Ovary (tissue), 9 donors: Measurements from ENCODE around the gene COL5A2. TPM values are rescaled to one million over a fixed set of nuclear protein-coding genes. Genes with fewer than 3 reads are reported as not detected.

Source experiments
- DNase-seq, 5 donors: peaks; one replicate each; pipeline ENCODE4 v3.0.0-alpha.2; 2019 to 2020
- H3K27ac ChIP-seq, 2 donors: fragments of 200-600 bp; one replicate each; pipeline versions ENCODE4 v1.5.1 to v1.8.0; 2019 to 2022
- H3K27me3 ChIP-seq: fragments of 200-600 bp; one replicate; pipeline ENCODE4 v1.8.0; 2022
- H3K36me3 ChIP-seq: fragments of 200-600 bp; sonication (generic); one replicate; pipeline ENCODE4 v1.5.1; 2019
- H3K4me1 ChIP-seq: one replicate; pipeline ENCODE4 v1.8.1; 2013; ENCODE audit warnings: mild to moderate bottlenecking, moderate library complexity; ENCODE audit not compliant: insufficient read depth
- H3K4me3 ChIP-seq: fragments of 200-600 bp; sonication (generic); one replicate; pipeline ENCODE4 v1.5.1; 2017
- H3K9me3 ChIP-seq, 2 donors: fragments of 200-600 bp in 1 of 2; sonication (generic) in 1 of 2; one replicate each; pipeline versions ENCODE4 v1.5.1 to v1.8.1; 2013 to 2019; ENCODE audit warnings: mild to moderate bottlenecking in 1 of 2, moderate library complexity in 1 of 2
- CTCF ChIP-seq, 3 donors: fragments of 450-650 bp in 2 of 3; fragments of 200-600 bp in 1 of 3; IDR thresholded peaks; one replicate each; pipeline versions ENCODE4 v1.5.1 to v1.8.0; 2016 to 2022; ENCODE audit warnings: antibody characterized with exemption in 3 of 3, mild to moderate bottlenecking in 1 of 3
- EP300 ChIP-seq: sonication (generic); formaldehyde crosslinking; IDR thresholded peaks from one replicate; pipeline ENCODE4 v1.6.1; 2017; ENCODE audit warnings: antibody characterized with exemption
- POLR2A ChIP-seq: fragments of 450-650 bp; IDR thresholded peaks from one replicate; pipeline ENCODE4 v1.6.1; 2017; ENCODE audit warnings: antibody characterized with exemption, mild to moderate bottlenecking, moderate library complexity
- WGBS, 3 donors: extraction: QIAGEN DNeasy Blood & Tissue Kit in 1 of 3; methylation state at CpG; one replicate each; pipeline versions ENCODE4 v1.1.5 to v1.1.7; 2013 to 2017; 5-methylcytosine and 5-hydroxymethylcytosine counted together
- intact Hi-C, 4 donors: fragments of 100-400 bp; cut with DNase I; formaldehyde crosslinking; loops; one replicate each; pipeline versions ENCODE4 v1.11.0 to v1.15.1; 2022 to 2023
- polyA plus RNA-seq, 2 donors: library from polyadenylated mRNA; stranded (reverse); fragments of 200-250 nt in 1 of 2; fragments of 350-450 nt in 1 of 2; fragmentation: Illumina TruSeq in 1 of 2; extraction: RNeasy Lipid Tissue Mini Kit (QIAGEN cat#74804) in 1 of 2; gene quantifications; one replicate each; pipeline ENCODE4 v1.2.3, GENCODE V29; 2013 to 2014
- total RNA-seq, 7 donors: library from RNA; depleted of rRNA in 2 of 7; stranded (reverse); fragments of >200 nt in 2 of 7; fragmentation: NEBNext Ultra II Directional in 3 of 7; extraction: Animal tissue kit (Norgen Biotek cat#: 25700) in 3 of 7; gene quantifications; one replicate each; pipeline versions ENCODE4 v1.1.0 to v1.2.4, GENCODE V29; 2016 to 2023
- donor health status: DM: no; HTN: no; CAD: no; lungs with moderate emphysema.
- donor health status: DM: no; HTN: no; CAD: no.
- donor health status: Bipolar disorder and iron deficiency.
- donor health status: DM: yes; HTN: yes; CAD: no.
- donor health status: DM: no; HTN: no; CAD: no.
- donor health status: DM: yes; HTN: yes; CAD: no.

The COL5A2 gene
- total and polyA plus RNA-seq, 9 donors, result 25.2 to 46.8 (median 31.7) TPM

DNA sequence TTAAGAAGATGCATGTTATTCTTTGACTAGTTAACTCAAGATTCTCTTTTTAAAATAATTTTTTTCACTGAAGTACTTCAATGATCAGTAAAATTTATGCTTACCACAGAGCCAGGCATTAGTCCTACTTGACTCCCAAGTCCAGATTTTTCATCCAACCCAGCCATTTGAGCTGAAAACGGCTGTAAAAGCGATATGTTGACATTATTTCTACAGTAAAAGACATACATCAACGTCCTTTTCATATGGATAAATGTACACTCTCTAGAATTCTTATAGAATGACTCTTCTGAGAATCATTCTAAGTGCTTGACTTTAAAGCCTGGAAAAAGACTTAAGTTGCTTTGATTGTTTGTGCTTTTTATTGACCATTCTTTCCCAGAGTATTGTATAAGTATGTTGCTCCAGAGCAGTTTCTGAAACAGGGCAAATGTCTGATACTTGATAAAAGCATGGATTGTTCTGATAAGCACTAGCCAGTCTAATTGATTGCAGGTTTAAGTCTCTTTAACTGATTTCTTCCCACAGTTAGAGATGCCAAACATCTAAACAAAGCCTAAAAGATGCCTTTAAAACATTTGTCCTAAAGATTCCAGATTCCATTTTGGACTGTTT lies 90.9 kb downstream of the COL5A2 start:
- H3K27ac ChIP-seq, result no peak overlapping the region
- intact Hi-C loops, result no loop called here
- no peak for DNase-seq
- H3K4me1 ChIP-seq, result no peaks in the 10 kb centered on the region
- WGBS, 3 donors, result 42 to 67% (median 59%) methylated on average over 3 of the region's 3 CpGs
- H3K36me3 ChIP-seq, result no peaks in the 10 kb centered on the region
- no peak overlapping the region for H3K4me3 ChIP-seq
- H3K27me3 ChIP-seq, result no peaks in the 10 kb centered on the region
- no peak for TF ChIP-seq EP300
- no peaks in the 10 kb centered on the region for H3K9me3 ChIP-seq

DNA sequence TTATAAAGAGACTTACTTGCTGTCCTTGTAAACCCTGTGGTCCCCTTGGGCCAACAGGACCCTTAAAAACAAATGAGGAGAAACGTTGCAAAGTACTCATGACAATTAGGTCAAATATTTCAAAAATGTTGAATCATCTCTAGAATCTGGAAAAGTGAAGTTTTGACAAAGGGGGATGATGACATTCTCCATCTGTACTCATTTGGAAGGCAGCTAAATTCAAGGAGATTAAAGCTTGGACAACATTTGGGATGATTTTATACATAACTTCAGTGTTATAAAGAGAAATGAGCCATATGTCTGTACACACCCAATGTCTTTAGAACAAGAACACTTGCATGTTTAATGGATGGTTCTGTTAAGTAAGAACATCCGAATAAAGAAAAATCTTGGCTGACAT lies 92.9 kb downstream of the COL5A2 start:
- H3K27ac ChIP-seq, result no peak overlapping the region
- no peak overlapping the region for H3K4me3 ChIP-seq
- H3K36me3 ChIP-seq, result no peaks in the 10 kb centered on the region
- WGBS, 3 donors, result 26 to 35% (median 31%) methylated on average over 2 of the region's 2 CpGs
- intact Hi-C loops, result no loop called here
- TF ChIP-seq CTCF (IDR thresholded peaks at IDR 0.05), result no peak
- H3K9me3 ChIP-seq, result no peaks in the 10 kb centered on the region
- no peaks in the 10 kb centered on the region for H3K27me3 ChIP-seq
- DNase-seq, result no peak
- peaks cover 1% of the 10 kb centered on the region for H3K4me1 ChIP-seq

DNA sequence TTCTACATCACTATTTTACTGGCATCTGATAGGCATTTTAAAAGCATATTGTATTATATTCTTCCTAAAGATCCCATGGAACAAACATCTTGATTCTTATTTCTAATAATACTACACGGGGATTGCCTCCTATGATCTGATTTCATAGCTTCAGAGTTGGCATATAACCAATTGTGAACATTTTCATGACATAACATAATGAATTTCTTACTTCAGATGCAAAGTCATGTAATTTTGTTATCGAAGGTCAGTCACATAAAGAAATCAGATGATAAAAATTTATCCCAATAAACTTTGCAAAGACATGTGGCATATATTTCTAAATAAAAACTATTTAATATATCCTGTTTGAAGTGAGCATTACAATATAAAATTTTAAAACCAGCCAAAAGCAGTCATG lies 93.3 kb downstream of the COL5A2 start:
- Histone ChIP-seq H3K4me1 (peaks cover 1% of the 10 kb centered on the region), H3K9me3 (no peaks in the 10 kb centered on the region), H3K27ac (no peak overlapping the region), H3K4me3 (no peak overlapping the region), H3K27me3 (no peaks in the 10 kb centered on the region), H3K36me3 (no peaks in the 10 kb centered on the region)
- TF ChIP-seq EP300, result no peak
- TF ChIP-seq CTCF (IDR thresholded peaks at IDR 0.05), result no peak
- no peak for TF ChIP-seq POLR2A
- no peak for DNase-seq
- 64 to 79% (median 65%) methylated on average over 2 of the region's 2 CpGs for WGBS, 3 donors
- intact Hi-C loops, result no loop called here

DNA sequence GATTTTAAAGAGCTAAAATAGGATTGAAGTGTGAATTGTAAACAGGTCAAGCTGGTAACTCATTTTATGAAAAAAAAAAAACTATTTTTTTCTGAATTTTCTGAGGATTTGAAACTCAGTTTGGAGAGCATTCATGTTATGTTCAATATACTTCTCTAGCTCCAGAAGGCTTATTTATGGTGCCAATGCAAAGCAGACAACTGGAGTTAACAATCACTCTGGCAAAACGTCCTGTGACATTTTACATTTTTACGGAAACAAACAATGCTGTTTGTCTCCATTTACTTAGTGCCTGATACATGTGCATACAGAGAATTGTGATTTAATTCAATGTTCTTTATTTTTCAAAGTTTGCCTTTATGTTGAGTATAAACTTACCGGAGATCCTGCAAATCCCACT lies 96.0 kb downstream of the COL5A2 start:
- Histone ChIP-seq H3K36me3 (no peaks in the 10 kb centered on the region), H3K4me3 (no peak overlapping the region), H3K9me3 (no peaks in the 10 kb centered on the region), H3K27ac (no peak overlapping the region), H3K4me1 (peaks cover 1% of the 10 kb centered on the region), H3K27me3 (no peaks in the 10 kb centered on the region)
- intact Hi-C loops, result no loop called here
- no peak for DNase-seq
- TF ChIP-seq POLR2A (no peak), EP300 (no peak), CTCF (IDR thresholded peaks at IDR 0.05) (no peak)
- WGBS, 3 donors, result 64 to 76% (median 65%) methylated on average over 3 of the region's 3 CpGs

DNA sequence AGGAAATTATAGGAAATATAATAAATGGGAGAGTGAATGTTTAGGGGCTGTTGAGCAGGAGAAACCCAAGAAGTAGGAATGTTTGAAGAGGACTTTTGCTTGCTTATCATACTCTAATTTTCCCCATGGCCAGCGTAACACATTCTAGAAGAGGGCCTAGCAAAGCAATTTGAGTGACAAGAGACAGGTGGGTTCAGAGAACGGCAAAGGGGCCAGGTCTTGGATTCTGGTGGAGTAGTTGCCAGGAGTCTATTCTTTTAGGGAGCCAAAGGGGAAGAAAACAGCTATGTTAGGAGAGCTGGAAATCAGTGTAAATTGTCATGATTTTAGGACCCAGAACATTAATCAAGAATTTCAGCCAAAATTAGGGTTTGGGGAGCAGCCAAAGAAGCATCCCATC lies 96.5 kb downstream of the COL5A2 start:
- intact Hi-C loops, result no loop called here
- H3K9me3 ChIP-seq, result no peaks in the 10 kb centered on the region
- H3K27ac ChIP-seq, result no peak overlapping the region
- no peak overlapping the region for H3K4me3 ChIP-seq
- 27 to 57% (median 43%) methylated on average over 2 of the region's 2 CpGs for WGBS, 3 donors
- H3K4me1 ChIP-seq, result peaks cover 1% of the 10 kb centered on the region
- no peak for TF ChIP-seq EP300
- no peak for TF ChIP-seq POLR2A
- no peak for TF ChIP-seq CTCF (IDR thresholded peaks at IDR 0.05)
- H3K27me3 ChIP-seq, result no peaks in the 10 kb centered on the region
- no peak for DNase-seq
- H3K36me3 ChIP-seq, result no peaks in the 10 kb centered on the region
